NCI-H1417 treated with DMSO at 0.1 percent for 48 hours (cell line): ENCODE data around the gene PWP2.
"Not testable (repeated sequence)": the region's sequence is repeated elsewhere in the genome, so short reads cannot be mapped to it uniquely, and the experiment has no call there.

ENCODE experiments used
- DNase-seq: peaks from one replicate; lab custom pipeline; 2025; lab: John Stamatoyannopoulos, UW

Gene PWP2

DNA sequence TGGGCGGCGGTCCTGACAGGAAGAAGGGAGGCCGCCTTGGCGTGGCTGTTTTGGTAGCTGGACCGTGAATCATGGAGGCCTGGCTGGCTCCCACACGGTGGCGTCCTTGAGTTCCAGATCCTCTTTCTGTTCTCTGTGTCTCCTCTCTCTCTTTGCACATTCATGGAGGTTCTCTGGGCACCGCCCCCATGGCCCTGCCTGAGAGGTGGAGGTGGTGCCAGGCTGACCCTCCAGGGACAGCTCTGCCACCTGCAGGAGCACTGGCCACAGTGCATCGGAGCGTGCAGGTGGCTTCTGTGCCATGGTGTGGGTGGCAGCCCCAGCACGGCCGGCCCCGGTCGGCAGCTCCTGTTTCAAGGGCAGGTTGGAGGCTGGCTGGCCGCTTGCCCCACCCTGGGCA, 30.8 kb downstream of the PWP2 start:
- DNase-seq = not testable (repeated sequence)

DNA sequence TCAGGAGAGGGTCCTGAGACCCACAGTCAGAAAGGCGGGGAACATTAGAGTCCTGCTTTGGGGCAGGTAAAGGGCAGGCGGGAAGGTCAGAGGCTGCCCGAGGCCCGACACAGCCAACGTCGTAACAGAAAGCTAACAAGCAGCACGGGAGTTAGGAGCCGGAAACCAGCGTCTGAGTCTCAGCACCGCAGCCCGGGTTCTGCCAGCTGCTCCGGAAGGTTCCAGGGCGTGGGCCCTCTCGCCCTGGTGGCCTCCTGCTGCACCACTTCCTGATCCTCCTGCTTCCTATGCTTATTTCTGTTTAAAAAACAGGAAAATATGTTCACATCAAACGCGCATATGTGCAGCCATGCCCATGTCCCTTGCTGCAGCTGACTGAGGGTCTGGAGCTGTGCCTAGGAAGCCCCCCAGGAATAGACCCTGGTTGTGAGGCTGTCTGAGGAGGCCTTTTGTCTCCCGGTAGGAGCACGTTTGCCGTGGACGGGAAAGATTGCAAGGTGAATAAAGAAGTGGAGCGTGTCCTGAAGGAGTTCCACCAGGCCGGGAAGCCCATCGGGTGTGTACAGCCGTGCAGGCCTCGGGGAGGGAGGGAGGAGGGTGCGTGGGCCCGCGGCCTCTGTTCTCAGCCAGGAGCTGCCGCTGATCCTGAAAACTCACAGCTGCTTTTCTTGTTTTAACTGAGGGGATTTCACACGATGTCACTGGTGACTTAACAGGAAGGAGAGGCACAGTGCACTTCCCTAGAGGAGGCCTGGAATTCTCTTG, 32.8 kb downstream of the PWP2 start:
- not testable (repeated sequence) for DNase-seq

DNA sequence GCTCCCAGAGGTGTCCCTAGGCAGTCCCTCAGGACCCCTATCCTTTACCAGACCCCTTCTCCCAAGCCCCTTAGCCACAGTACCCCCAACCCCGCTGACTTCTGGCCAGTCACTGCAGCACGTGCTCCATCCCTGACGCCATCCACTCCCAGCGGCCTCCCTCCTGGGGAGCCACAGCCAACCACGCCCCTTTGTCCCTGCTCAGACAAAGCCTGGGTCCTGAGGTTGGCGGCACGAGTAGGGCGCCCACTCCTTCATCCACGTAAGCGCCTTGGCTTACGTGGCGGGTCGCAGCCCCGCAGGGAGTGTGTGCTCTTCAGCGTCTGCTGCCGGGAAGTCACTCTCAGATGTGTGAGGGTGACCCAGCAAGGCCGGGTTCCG, 33.3 kb downstream of the PWP2 start:
- DNase-seq = not testable (repeated sequence)

DNA sequence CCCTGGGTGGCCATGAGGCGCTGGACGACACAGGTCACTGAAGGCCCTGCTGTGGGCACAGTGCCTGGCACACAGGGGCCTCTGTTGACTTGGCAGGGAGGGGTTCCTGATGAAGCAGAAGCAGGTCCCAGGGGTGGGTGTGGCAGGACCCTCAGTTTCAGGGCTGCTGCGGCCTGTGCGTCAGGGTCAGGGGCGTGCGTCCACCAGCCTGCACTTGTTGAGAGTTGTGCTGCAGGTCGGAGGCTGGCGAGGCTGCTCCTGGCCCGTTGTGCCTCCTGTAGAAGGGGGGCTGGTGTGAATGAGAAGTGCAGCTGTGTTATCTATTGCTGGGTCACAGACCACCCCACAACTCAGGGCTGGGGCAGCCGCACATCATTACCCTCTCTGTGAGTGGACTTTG, 35.3 kb downstream of the PWP2 start:
- not testable (repeated sequence) for DNase-seq

DNA sequence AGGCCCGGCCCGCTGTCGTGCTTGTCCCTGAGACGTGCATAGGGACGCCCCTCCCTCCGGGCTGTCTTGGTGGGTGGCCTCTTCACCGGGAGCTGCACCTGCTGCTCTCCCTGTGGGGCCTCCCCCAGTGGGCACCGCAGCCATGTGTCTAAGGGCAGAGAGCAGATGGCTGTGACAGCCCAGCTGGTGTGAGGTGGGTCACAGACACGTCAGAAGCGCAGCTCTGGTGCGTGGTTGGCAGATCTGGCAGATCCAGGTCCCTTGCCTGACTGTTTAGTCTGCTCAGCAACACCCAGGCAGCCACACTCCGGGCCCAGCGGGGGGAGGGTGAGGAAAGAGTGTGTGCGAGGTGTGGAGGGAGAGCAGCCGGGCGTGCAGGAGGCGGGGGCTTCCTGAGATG, 36.2 kb downstream of the PWP2 start:
- DNase-seq = not testable (repeated sequence)

DNA sequence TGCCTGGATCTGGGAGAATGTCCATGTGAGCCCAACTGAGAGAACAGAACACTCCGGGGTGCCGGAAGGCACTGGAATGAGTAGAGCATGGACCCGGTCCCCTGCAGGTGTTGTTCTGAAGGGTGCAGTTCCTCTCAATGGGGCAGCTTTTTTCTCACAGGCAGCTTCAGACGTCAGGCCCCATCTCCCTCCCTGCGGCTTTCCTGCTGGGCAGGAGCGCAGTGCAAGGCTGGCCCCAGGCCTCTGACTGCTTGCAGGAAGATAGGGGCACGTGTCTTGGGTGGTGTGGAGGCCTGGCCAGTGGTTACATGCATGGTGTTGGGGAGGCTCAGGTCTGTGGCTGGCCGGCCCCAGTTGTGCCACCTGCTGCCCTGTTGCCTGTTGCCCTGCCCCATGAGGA, 36.8 kb downstream of the PWP2 start:
- DNase-seq = not testable (repeated sequence)

DNA sequence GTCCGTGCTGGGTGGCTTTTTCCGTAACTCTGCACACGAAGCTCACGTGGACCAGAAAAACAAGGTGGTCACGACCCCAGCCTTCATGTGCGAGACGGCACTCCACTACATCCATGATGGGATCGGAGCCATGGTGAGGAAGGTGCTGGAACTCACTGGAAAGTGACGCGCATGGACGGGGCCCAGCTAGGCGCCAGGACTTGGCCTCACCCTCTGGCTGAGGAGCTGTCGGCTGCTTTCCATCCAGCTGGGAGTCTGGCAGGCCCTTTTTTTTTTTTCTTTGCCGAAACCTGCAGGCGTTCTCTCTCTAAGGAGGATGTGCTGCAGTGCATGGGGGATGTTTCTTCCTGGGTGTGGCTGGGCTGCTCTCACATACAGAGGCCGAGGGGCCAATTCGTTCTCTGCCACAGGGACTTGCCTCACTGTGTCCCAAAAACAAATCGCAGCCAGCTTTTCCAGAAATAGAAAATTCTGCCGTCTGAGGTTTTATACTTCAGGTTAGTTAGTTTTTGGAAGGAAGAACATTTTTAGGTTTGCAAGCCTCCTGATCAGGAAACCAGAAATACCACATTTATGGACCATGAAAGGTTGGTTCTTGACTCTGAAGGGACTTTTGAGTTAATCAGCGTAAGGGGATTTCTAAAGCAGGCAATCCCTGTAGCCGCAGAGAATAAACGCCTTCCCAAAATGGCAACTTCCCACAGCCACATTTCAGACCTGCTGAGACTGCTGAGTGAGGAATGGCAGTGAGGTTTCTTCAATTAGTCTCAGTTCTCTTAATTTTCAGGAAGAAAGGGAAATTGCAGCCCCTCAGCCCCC, 37.8 kb downstream of the PWP2 start:
- DNase-seq = not testable (repeated sequence)

DNA sequence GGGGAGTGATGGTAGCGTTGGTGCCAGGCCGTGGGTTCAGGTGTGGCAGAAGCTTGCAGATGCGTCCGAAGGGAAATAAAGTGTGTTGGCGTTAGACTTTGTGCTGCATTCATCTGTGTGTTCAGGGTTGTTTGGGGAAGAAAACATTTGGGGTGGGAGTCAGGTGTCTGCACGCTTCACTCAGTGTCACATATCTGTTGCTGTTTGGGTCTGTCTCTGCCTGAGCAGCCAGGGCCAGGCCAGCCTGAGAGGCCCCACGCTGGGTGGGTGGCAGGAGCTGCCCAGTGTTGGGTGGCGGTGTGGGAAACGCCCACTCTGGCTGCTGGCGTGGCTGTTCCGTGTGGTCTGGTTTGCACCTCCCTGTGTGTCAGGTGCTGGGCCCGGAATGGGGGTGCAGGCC, 38.4 kb downstream of the PWP2 start:
- DNase-seq = not testable (repeated sequence)

DNA sequence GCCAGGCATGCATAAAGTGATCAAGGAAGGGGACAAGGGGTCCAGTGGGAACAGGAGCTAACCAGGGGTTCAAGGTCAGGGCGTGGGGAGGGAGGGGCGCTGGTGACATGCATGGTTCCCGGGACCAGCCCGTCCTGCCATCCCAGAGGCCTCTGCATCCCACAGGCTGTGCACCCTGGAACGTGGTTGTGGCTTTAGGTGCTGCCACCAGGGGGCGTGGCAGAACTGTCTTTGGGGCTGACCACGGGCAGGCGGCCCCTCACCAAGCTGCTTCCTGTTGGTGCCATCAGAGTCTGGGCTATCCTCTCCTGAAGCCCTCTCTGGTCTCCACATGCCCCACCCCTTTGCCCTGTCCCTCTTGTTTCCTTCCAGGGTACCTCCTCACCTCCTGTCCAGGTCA, 39.9 kb downstream of the PWP2 start:
- DNase-seq = not testable (repeated sequence)

DNA sequence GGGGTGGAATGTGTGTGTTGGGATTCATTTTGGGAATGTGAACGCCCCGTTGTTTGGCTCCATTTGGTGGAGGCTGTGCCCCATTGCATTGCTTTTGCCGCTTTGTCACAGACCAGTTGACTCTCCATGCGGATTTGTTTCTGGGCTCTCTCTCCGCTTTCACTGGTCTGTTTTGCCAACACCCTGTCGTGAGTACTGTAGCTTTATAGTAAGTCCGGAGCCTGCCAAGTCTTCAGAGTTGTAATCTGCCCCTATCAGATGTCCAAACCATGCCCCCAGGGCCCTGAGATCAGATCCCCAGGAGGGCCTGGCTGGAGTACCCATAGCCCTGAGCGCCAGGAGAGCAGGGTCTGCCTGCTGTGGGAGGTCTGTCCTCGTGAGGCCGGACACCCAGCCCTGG, 43.1 kb downstream of the PWP2 start:
- DNase-seq = not testable (repeated sequence)

DNA sequence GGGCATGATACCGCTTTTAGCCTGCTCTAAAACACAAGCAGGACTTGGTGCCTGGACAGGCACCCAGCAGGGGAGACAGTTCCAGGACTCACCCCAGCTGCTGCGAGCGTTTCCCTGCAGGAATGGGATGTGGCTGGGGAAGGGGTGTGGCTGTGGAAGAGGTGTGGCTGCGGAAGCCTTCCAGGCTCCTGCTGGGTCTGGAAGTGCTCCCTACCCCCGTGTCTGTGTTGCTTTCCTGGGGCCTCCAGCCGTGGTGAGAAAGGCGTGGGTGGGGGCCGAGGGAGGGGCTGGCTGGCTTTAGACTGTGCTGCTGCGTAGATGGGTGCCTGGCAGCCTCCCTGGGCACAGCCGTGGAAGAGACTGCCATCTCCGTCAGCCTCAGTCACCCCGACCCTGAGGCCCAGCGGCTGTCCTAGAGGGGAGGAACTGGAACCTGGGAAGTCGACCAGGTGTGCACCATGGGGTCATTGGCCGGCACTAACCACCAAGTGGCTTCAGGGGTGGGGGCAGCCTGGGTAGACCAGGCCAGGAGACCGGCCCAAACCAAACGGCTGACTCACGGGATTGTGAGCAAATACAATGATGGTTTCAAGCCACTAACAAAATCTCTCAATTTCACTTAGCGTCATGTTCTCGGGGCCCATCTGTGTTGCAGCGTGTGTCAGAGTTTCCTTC, 46.2 kb downstream of the PWP2 start:
- not testable (repeated sequence) for DNase-seq

DNA sequence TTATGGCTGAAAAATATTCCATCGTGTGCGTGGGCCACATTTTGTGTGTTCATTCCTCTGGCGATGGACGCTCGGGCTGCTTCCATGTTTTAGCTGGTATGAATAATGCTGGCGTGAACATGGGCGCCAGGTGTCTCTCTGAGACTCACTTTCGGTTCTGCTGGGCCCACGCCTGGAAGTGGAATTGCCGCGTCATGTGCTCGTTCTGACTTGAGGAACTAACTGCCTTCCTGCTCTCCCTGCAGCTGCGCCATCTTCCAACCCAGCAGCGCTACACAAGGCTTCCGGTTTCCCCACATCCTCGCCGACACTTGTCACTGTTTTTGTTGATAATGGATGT, 46.7 kb downstream of the PWP2 start:
- not testable (repeated sequence) for DNase-seq

DNA sequence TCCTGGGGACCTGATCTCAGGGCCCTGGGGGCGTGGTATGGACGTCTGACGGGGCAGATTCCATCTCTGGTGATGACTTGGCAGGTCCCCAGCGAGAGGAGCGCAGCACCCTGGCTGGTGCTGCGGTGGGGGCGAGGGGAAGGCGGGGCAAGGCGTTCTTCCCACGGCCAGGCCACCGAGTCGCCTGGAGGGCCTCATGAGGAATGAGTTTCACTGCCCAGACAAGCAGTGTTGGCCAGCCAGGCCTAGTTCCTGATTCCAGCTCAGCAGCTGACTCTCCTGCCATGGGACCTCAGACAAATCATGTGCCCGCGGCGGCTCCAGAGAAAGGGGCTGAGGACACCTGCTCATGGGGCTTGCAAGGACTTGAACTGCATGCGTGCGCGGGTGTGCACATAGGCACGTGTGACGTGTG, 47.6 kb downstream of the PWP2 start:
- DNase-seq = not testable (repeated sequence)

DNA sequence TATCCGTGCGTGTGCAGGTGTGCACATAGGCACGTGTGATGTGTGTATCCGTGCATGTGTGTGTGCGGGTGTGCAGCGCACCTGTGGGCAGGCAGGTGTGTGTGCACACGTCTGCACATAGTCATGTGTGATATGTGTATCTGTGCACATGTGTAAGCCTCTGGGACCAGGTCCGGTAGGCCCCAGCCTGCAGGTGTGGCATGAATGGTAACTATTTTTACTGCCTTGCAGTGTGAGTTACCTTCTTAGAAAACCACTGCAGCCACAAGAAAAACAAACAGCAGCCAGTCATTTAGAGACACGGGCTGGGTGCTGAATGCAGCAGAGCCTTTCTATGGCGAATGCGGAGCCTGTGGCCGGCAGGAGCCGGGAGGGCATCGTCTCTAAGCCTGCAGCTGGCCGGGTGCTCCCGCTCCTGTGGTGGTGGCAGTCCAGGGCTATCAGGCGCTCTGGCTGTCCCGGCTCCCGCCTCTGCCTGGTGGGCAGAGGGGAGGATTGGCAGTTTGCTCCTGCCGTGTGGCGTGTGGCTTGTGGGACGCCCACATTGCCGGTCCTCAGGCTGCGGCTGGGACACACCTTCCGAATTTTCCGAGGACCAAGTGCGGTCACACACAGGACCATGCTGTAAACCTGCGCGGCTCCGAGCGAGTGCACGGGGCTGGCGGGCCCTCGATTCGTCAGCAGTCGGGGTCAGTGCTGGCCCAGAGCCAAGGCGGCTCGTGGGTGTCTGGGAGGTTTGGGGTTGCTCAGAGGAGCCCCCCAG, 48.2 kb downstream of the PWP2 start:
- not testable (repeated sequence) for DNase-seq

DNA sequence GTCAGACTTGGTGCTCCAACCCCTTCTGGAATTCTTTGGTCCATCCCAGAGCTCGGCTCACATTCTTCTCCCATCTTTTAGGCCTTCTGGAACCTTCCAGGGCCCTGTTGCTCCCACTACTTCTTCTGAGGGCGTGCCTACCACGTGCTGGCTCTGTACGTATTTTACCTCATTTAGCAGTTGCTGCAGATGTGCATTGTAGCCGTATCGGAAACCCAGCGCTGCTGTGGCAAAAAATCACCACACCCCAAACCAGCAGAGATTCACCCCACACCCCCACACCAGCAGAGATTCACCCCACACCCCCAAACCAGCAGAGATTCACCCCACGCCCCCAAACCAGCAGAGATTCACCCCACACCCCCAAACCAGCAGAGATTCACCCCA, 48.8 kb downstream of the PWP2 start:
- not testable (repeated sequence) for DNase-seq

DNA sequence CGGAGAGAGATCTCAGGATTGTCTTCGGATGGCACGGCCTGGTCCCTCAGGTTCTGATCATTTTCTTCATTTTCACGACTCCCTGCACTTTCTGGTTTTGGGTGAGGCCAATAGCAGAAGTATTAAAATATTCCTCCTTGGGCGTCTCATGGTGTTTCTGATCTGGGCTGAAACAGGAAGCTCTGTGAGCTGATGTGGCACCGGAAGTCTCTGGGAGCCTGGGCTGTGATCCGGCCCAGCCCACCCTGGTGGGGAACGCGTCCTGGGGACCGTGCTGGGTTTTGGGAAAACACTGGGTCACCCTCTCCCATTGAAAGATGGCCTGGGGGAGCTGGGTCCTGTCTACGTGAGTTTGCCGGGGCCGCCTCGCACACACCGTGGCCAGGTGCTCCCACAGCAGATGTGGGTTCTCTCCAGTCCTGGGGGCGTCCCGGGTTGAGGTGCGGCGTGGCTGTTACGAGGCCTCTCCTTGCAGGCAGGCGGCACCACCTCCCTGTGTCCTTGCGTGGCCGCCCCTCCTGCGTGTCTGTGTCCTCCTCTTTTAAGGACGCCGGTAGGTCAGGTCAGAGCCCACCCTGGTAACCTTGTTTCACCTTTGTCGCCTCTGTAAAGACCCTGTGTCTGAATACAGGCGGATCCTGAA, 50.4 kb downstream of the PWP2 start:
- not testable (repeated sequence) for DNase-seq

DNA sequence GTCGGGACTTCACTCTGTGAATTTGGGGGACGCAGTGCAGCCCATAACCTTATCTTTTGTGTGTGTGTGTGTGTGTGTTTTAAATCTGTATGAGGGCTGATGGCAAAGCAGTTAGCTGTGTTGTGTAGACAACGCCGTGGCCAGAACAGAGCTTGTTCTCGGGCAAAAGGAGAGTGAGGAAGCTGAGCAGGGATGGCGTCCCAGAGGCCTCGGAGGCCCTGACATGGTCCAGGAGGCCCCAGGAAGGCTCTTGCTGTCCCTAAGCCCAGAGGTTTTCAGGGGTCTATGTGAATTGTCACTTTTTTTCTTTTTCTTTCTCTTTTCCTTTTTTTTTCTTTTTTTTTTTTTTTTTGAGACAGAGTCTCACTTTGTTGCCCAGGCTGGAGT, 50.9 kb downstream of the PWP2 start:
- not testable (repeated sequence) for DNase-seq

DNA sequence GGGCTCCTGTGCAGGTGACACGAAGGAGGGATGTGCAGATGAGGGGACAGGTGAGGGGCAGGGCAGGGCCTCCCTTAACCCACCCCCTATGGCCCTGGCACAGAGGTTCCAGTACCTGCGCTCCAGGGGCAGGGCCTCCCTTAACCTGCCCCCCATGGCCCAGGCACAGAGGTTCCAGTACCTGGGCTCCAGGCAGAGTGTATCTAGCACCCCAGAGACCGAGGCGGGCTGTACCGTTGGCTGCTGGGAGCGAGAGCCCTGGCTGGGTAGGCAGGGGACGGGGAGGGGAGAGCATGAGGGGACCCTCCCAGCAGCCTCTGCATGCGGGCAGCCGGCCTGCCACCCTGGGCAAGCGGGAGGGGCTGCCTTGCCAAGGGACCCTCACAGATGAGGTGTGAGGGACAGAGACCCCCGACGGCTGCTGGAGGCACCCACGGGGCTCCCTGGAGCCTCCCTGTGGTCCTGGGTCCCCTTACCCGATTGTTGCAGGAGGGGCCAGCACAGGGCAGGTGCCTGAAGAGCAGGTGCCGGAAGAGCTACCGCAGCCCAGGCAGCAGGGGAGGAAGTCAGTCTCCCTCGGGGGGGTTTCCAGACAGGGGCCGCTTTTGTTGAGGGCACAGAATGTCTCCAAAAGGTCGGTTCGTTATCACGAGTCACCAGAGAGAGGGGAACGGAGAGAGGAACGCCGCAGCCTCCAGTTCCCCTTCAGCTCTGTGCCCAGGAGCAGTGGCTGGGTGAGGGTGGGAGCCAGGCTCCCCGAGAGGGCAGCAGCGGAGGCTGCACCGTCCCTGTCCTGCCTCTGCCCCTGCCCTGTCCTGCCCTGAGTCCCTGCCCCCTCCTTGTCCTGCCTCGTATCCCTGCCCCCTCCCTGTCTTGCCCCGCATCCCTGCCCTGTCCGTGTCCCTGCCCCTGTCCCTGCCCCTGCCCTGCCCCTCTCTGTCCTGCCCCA, 52.4 kb downstream of the PWP2 start:
- DNase-seq = not testable (repeated sequence)

DNA sequence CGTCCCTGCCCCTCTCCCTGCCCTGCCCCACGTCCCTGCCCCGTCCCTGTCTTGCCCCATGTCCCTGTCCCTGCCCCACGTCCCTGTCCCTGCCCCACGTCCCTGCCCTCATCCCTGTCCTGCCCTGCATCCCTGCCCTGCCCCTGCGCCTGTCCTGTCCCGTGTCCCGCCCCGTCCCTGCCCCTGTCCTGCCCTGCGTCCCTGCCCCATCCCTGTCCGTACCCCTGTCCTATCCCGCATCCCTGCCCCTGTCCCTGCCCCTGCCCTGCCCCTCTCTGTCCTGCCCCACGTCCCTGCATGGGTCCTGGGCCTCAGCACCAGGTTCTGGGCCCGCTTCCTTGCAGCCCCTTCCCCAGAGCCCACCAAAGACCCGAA, 53.1 kb downstream of the PWP2 start:
- not testable (repeated sequence) for DNase-seq

DNA sequence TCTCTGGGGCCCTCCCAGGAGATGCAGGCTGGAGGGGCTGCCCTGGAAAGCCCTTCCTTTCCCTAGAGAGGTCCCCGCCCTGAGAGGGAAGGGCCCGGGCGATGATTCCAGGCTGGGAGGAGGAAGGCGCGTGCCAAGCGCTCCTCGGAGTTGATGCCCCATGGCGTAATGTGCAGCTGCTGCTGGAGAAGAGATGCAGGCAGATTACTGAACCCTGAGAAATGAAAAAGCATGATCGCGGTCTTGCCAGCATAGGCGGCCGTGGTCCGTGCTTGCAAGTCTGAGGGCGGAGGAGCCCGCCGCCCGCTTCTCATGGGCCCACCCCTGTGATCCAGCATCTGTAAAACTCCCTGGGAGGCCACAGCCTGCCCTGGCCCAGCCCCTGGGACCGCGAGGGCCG, 53.6 kb downstream of the PWP2 start:
- not testable (repeated sequence) for DNase-seq
